Adrenal gland (tissue), 12 donors: ENCODE results near the gene PRKN. TPM values are rescaled to one million over a fixed set of nuclear protein-coding genes. Genes with fewer than 3 reads are reported as not detected.

Experiments used
- DNase-seq, 7 donors: peaks; one replicate each; pipeline ENCODE4 v3.0.0-alpha.2; 2019 to 2020
- H3K27ac ChIP-seq, 5 donors: fragments of 200-600 bp; sonication (generic) in 4 of 5; 1 replicate in 3 of 5; 2 replicates in 2 of 5; pipeline versions ENCODE4 v1.5.1 to v1.8.0; 2016 to 2020; ENCODE audit warnings: mild to moderate bottlenecking in 1 of 5
- H3K27me3 ChIP-seq: fragments of 200-600 bp; 2 replicates; pipeline ENCODE4 v1.8.0; 2021
- H3K36me3 ChIP-seq, 2 donors: fragments of 200-600 bp; replicated peaks in 1 of 2; 1 replicate in 1 of 2; 2 replicates in 1 of 2; pipeline versions ENCODE4 v1.5.1 to v1.8.0; 2018 to 2022
- H3K4me1 ChIP-seq, 2 donors: fragments of 200-600 bp; replicated peaks in 1 of 2; 1 replicate in 1 of 2; 2 replicates in 1 of 2; pipeline versions ENCODE4 v1.5.1 to v1.8.0; 2018 to 2021
- H3K4me3 ChIP-seq, 4 donors: fragments of 200-600 bp; sonication (generic) in 3 of 4; one replicate each; pipeline ENCODE4 v1.5.1; 2016 to 2018
- H3K9me3 ChIP-seq, 3 donors: fragments of 200-600 bp; sonication (generic) in 1 of 3; replicated peaks in 1 of 3; 1 replicate in 2 of 3; 2 replicates in 1 of 3; pipeline versions ENCODE4 v1.5.1 to v1.8.0; 2016 to 2021
- POLR2A ChIP-seq, 2 donors: fragments of 450-650 bp; IDR thresholded peaks; one replicate each; pipeline ENCODE4 v1.6.1; 2017; ENCODE audit warnings: antibody characterized with exemption in 2 of 2, mild to moderate bottlenecking in 2 of 2, moderate library complexity in 1 of 2
- WGBS, 4 donors: extraction: QIAGEN DNeasy Blood & Tissue Kit in 2 of 4; methylation state at CpG; one replicate each; pipeline versions ENCODE4 v1.1.5 to v1.1.7; 2013 to 2017; 5-methylcytosine and 5-hydroxymethylcytosine counted together
- intact Hi-C, 2 donors: fragments of 100-400 bp; cut with DNase I; formaldehyde crosslinking; loops; one replicate each; pipeline versions ENCODE4 v1.14.1 to v1.15.0; 2022 to 2023
- polyA plus RNA-seq, 3 donors: library from polyadenylated mRNA; stranded (reverse); fragments of 200-250 nt in 2 of 3; fragments of 350-450 nt in 1 of 3; fragmentation: Illumina TruSeq in 1 of 3; extraction: RNeasy Lipid Tissue Mini Kit (QIAGEN cat#74804) in 1 of 3; gene quantifications; one replicate each; pipeline ENCODE4 v1.2.3, GENCODE V29; 2013 to 2014
- total RNA-seq, 9 donors: library from RNA; depleted of rRNA in 4 of 9; stranded (reverse); fragments of >200 nt in 4 of 9; fragments of 120-200 nt in 1 of 9; fragmentation: NEBNext Ultra II Directional in 1 of 9; extraction: Animal tissue kit (Norgen Biotek cat#: 25700) in 1 of 9; gene quantifications; one replicate each; pipeline versions ENCODE4 v1.1.0 to v1.2.4, GENCODE V29; 2013 to 2023
- TF ChIP-seq, protein P1 (sequence below), 6 experiments: fragments of 450-650 bp in 4 of 6; fragments of 200-600 bp in 2 of 6; sonication (generic) in 1 of 6; IDR thresholded peaks; 1 replicate in 5 of 6; 2 replicates in 1 of 6; pipeline versions ENCODE4 v1.5.1 to v1.8.0; 2016 to 2021; ENCODE audit warnings: antibody characterized with exemption in 6 of 6, mild to moderate bottlenecking in 2 of 6, moderate library complexity in 1 of 6
- donor health status: healthy with polysubstance abuse.
- donor health status: Bipolar disorder and iron deficiency.
- donor health status: DM: yes; HTN: yes; CAD: no.
- donor health status: DM: no; HTN: no; CAD: no.
- donor health status: DM: no; HTN: no; CAD: no.
- donor health status: DM: yes; HTN: yes; CAD: no.

Gene PRKN
- total and polyA plus RNA-seq, 12 donors = 1.9 to 159 (median 13.3) TPM

DNA sequence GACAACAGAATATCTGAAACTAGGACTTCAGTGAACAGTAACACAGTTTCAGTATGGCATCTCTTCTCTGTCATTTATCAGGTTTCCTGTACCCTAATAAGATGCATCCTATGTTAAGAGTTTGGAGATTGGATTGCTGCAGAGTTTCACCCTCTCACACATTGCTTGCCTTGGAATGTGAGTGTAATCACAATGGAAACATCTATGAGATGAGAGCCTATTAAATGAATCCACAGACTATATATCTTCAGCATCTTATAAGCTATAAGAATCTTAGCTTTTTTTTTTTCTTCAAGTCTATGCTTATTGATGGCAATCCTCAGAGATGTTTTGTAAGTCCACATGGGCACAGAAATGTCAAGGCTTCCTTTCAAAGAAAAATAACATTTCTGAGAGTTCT lies 292.5 kb downstream of the PRKN start:
- no peak overlapping the region for H3K4me3 ChIP-seq
- TF ChIP-seq POLR2A (IDR thresholded peaks at IDR 0.05) = no peak
- TF ChIP-seq, protein P1, sequence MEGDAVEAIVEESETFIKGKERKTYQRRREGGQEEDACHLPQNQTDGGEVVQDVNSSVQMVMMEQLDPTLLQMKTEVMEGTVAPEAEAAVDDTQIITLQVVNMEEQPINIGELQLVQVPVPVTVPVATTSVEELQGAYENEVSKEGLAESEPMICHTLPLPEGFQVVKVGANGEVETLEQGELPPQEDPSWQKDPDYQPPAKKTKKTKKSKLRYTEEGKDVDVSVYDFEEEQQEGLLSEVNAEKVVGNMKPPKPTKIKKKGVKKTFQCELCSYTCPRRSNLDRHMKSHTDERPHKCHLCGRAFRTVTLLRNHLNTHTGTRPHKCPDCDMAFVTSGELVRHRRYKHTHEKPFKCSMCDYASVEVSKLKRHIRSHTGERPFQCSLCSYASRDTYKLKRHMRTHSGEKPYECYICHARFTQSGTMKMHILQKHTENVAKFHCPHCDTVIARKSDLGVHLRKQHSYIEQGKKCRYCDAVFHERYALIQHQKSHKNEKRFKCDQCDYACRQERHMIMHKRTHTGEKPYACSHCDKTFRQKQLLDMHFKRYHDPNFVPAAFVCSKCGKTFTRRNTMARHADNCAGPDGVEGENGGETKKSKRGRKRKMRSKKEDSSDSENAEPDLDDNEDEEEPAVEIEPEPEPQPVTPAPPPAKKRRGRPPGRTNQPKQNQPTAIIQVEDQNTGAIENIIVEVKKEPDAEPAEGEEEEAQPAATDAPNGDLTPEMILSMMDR (IDR thresholded peaks at IDR 0.05) = no peak
- intact Hi-C loops = no loop called here
- H3K36me3 ChIP-seq = no peaks in the 10 kb centered on the region
- H3K27ac ChIP-seq = no peak overlapping the region
- peaks cover 0 to 9% (median 0%) of the 10 kb centered on the region in 3 donors for H3K9me3 ChIP-seq
- H3K4me1 ChIP-seq = no peaks in the 10 kb centered on the region
- no peaks in the 10 kb centered on the region for H3K27me3 ChIP-seq
- DNase-seq = no peak

DNA sequence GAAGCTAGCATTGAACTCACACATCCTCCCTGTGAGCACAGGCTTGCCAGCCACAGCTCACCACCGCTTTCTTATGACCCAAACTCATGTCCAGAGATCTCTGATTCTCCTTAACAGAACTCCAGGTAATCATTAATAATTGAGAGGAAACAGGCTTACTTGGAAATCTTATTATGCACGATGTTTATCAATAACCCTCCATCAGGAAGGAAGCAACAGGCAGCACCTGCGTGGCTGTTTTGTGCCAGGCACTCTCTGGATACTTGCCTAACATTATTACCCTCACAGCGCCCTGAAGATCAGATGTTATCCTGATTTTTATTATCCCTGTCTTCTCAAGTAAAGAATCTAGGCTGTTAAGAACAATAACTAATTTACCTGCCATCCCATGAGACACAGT lies 306.6 kb downstream of the PRKN start:
- Histone ChIP-seq H3K9me3 (no peaks in the 10 kb centered on the region), H3K36me3 (no peaks in the 10 kb centered on the region), H3K4me3 (no peak overlapping the region), H3K27me3 (no peaks in the 10 kb centered on the region), H3K27ac (no peak overlapping the region), H3K4me1 (no peaks in the 10 kb centered on the region)
- TF ChIP-seq POLR2A (IDR thresholded peaks at IDR 0.05) = no peak
- TF ChIP-seq, protein P1 (IDR thresholded peaks at IDR 0.05) = no peak
- intact Hi-C loops = no loop called here
- 83 to 95% (median 89%) methylated on average over 4 of the region's 4 CpGs for WGBS, 4 donors
- DNase-seq = no peak

DNA sequence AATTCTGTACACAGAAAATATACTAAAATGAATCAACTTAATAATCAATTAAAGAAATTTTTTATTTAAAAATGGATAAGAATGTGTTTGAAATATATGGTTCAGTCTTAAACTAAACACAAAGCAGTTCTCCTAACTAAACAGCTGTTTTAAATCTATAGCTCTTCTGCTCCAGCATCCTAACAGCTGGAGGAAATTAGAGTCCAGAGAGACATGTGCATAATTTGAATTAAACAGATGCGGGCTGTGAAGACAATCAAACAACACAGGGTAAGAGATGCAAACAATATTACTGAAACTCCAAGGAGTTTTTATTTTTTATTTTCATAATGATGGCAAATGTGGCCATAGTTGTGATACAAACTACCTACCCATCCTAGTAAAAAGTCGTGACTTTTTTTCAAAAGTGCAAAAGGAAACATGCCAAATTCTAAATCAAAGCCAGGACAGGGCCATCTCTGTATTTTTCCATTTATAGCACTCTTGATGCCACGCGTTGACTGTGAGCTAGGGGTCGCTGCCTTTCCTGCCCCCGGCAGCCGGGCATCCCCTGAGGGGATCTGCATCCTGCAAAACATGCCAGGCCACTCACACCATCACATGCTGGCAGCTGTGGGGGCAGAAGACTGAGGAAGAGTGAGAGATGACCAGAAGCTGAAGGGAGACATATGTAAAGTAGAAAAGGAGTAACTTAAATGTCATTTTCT lies 310.6 kb downstream of the PRKN start:
- H3K36me3 ChIP-seq = no peaks in the 10 kb centered on the region
- H3K27ac ChIP-seq = no peak overlapping the region
- TF ChIP-seq, protein P1 (IDR thresholded peaks at IDR 0.05) = no peak
- no peak for TF ChIP-seq POLR2A (IDR thresholded peaks at IDR 0.05)
- H3K9me3 ChIP-seq = no peaks in the 10 kb centered on the region
- H3K4me3 ChIP-seq = no peak overlapping the region
- H3K4me1 ChIP-seq = no peaks in the 10 kb centered on the region
- intact Hi-C loops = no loop called here
- WGBS, 4 donors = 74 to 85% (median 77%) methylated on average over 7 of the region's 7 CpGs
- H3K27me3 ChIP-seq = no peaks in the 10 kb centered on the region
- DNase-seq = no peak

DNA sequence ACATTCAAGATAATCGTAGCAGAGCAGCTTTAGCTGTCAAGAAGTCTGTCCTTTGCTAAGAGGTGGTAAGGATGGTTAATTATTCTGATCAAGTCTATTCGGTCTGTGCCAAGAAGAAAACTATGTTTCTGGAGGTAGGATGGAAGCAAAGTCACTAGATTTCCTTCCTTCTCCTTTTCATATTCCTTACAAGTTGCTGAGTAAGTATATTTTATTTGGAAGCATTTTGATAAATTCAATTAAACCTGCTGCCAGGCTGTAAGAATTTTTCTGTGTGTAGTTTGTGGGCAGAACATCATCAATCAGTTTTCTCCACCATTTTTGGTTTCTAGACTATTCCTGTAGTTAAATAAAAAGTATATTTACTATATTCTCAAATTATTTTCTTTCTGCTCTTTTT lies 311.3 kb downstream of the PRKN start:
- no peak overlapping the region for H3K27ac ChIP-seq
- no peaks in the 10 kb centered on the region for H3K4me1 ChIP-seq
- no peaks in the 10 kb centered on the region for H3K36me3 ChIP-seq
- intact Hi-C loops = no loop called here
- TF ChIP-seq, protein P1 (IDR thresholded peaks at IDR 0.05) = no peak
- TF ChIP-seq POLR2A (IDR thresholded peaks at IDR 0.05) = no peak
- 81 to 96% (median 90%) methylated on average over 2 of the region's 2 CpGs for WGBS, 4 donors
- no peaks in the 10 kb centered on the region for H3K27me3 ChIP-seq
- H3K4me3 ChIP-seq = no peak overlapping the region
- DNase-seq = no peak
- H3K9me3 ChIP-seq = no peaks in the 10 kb centered on the region
